ENCODE data around the gene FGF8. TPM values are rescaled to one million over a fixed set of nuclear protein-coding genes. Genes with fewer than 3 reads are reported as not detected.
A peak's percentile ranks its signal among the peaks of the same experiment; 100 is the strongest.

Gene FGF8
- total RNA-seq, 1 donor from 2014 or later, result 17.6 TPM

DNA sequence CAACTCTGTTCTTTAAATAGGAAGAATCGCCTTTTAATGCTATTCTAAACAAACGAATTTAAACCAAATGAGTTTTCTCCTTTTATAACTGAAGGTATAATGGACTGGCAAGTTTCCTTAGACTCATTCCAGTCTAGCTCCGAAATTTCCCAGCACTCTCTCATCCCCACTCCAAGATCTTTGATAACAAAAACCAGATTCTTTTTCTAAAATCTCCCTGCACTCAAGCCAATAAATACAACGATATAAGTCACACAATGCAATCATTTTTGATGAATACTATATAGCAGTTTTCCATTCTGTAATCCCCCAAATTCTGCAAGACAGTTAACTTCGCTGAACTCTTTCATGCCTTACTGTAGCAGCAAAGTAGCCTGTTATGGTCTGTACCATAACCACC is 40.5 kb upstream of the FGF8 start:
- H3K27me3 Mint-ChIP-seq (ENCODE audit: insufficient read depth, low read depth), result no peaks in the 10 kb centered on the region
- peaks cover 26% of the 10 kb centered on the region for H3K4me1 ChIP-seq
- peak overlapping the region; percentile 91 for H3K4me2 ChIP-seq
- no peaks in the 10 kb centered on the region for H3K9me3 Mint-ChIP-seq
- no peak for DNase-seq (ENCODE audit: low spot score)
- H3K27ac Mint-ChIP-seq, result peak overlapping the region; percentile 0
- H3K27ac ChIP-seq, result no peak overlapping the region
- H3K4me1 Mint-ChIP-seq, result peaks cover 33% of the 10 kb centered on the region
- H3K36me3 Mint-ChIP-seq, result peaks cover 13% of the 10 kb centered on the region
- H3K27me3 ChIP-seq, result no peaks in the 10 kb centered on the region
- H3K79me2 ChIP-seq (ENCODE audit: low read depth), result peaks cover 87% of the 10 kb centered on the region
- H3K4me3 ChIP-seq, result peak overlapping the region; percentile 94
- H2AFZ ChIP-seq (replicated peaks), result no peak overlapping the region
- peaks cover 9% of the 10 kb centered on the region for H3K36me3 ChIP-seq
- H3K9ac ChIP-seq, result peak overlapping the region; percentile 99
- H3K9me3 ChIP-seq (ENCODE audit: low read depth), result no peaks in the 10 kb centered on the region
- peaks cover 66% of the 10 kb centered on the region for H4K20me1 ChIP-seq (ENCODE audit: low read depth)
- peaks cover 31% of the 10 kb centered on the region for H3F3A ChIP-seq (ENCODE audit: low read depth)
- no peak for TF ChIP-seq EZH2phosphoT487 (IDR thresholded peaks at IDR 0.05)
- TF ChIP-seq, protein P1, sequence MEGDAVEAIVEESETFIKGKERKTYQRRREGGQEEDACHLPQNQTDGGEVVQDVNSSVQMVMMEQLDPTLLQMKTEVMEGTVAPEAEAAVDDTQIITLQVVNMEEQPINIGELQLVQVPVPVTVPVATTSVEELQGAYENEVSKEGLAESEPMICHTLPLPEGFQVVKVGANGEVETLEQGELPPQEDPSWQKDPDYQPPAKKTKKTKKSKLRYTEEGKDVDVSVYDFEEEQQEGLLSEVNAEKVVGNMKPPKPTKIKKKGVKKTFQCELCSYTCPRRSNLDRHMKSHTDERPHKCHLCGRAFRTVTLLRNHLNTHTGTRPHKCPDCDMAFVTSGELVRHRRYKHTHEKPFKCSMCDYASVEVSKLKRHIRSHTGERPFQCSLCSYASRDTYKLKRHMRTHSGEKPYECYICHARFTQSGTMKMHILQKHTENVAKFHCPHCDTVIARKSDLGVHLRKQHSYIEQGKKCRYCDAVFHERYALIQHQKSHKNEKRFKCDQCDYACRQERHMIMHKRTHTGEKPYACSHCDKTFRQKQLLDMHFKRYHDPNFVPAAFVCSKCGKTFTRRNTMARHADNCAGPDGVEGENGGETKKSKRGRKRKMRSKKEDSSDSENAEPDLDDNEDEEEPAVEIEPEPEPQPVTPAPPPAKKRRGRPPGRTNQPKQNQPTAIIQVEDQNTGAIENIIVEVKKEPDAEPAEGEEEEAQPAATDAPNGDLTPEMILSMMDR (IDR thresholded peaks at IDR 0.05), result no peak
- TF ChIP-seq EZH2 (IDR thresholded peaks at IDR 0.05), result no peak
- peak overlapping the region; percentile 90 for H3K4me3 Mint-ChIP-seq

GRCh38 chr10:101814466-101815071 is 38.7 kb upstream of the FGF8 start:
- peaks cover 26% of the 10 kb centered on the region for H3K4me1 ChIP-seq
- Mint-ChIP-seq H3K4me3 (peak overlapping the region; percentile 90), H3K36me3 (peaks cover 18% of the 10 kb centered on the region), H3K27ac (no peak overlapping the region), H3K27me3 (ENCODE audit: insufficient read depth, low read depth) (no peaks in the 10 kb centered on the region), H3K4me1 (peaks cover 33% of the 10 kb centered on the region), H3K9me3 (no peaks in the 10 kb centered on the region)
- no peak overlapping the region for H3K27ac ChIP-seq
- H3K9ac ChIP-seq, result peak overlapping the region; percentile 17
- peak overlapping the region; percentile 91 for H3K4me2 ChIP-seq
- peaks cover 38% of the 10 kb centered on the region for H3F3A ChIP-seq (ENCODE audit: low read depth)
- TF ChIP-seq EZH2phosphoT487 (IDR thresholded peaks at IDR 0.05), result no peak
- TF ChIP-seq, protein P1 (IDR thresholded peaks at IDR 0.05), result no peak
- TF ChIP-seq EZH2 (IDR thresholded peaks at IDR 0.05), result no peak
- no peak overlapping the region for H2AFZ ChIP-seq (replicated peaks)
- H3K9me3 ChIP-seq (ENCODE audit: low read depth), result no peaks in the 10 kb centered on the region
- H3K27me3 ChIP-seq, result no peaks in the 10 kb centered on the region
- peaks cover 9% of the 10 kb centered on the region for H3K36me3 ChIP-seq
- peaks cover 84% of the 10 kb centered on the region for H4K20me1 ChIP-seq (ENCODE audit: low read depth)
- peak overlapping the region; percentile 94 for H3K4me3 ChIP-seq
- peaks cover 96% of the 10 kb centered on the region for H3K79me2 ChIP-seq (ENCODE audit: low read depth)
- DNase-seq (ENCODE audit: low spot score), result peak; percentile 24

DNA sequence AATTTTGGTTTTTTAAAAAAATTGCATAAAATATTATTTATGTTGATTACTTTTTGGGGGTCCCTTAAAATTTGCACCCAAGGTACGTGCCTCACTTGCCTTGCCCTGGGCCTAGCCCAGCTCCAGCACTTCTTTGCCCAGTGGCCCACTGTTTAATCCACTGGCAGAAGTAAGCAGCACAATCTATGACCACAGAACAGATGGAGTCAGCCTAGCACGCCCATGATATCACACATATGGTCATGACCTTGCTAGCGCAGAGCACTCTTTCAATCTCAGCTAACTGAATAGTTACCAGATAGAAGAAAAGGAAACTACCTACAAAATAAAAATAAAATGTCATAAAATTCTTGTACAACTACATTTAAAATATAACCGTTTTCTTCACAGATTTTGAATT is 36.7 kb upstream of the FGF8 start:
- H3K9ac ChIP-seq, result no peak overlapping the region
- H3K27ac ChIP-seq, result no peak overlapping the region
- Mint-ChIP-seq H3K4me1 (peaks cover 24% of the 10 kb centered on the region), H3K36me3 (peaks cover 23% of the 10 kb centered on the region), H3K4me3 (no peak overlapping the region), H3K27ac (no peak overlapping the region), H3K9me3 (no peaks in the 10 kb centered on the region), H3K27me3 (ENCODE audit: insufficient read depth, low read depth) (no peaks in the 10 kb centered on the region)
- peaks cover 26% of the 10 kb centered on the region for H3K4me1 ChIP-seq
- no peaks in the 10 kb centered on the region for H3K9me3 ChIP-seq (ENCODE audit: low read depth)
- no peaks in the 10 kb centered on the region for H3K27me3 ChIP-seq
- H4K20me1 ChIP-seq (ENCODE audit: low read depth), result peaks cover 98% of the 10 kb centered on the region
- H2AFZ ChIP-seq (replicated peaks), result no peak overlapping the region
- TF ChIP-seq, protein P1 (IDR thresholded peaks at IDR 0.05), result no peak
- no peak for TF ChIP-seq EZH2 (IDR thresholded peaks at IDR 0.05)
- TF ChIP-seq EZH2phosphoT487 (IDR thresholded peaks at IDR 0.05), result no peak
- no peak for DNase-seq (ENCODE audit: low spot score)
- H3K36me3 ChIP-seq, result peaks cover 24% of the 10 kb centered on the region
- H3K4me2 ChIP-seq, result no peak overlapping the region
- H3K79me2 ChIP-seq (ENCODE audit: low read depth), result peaks cover 100% of the 10 kb centered on the region
- peaks cover 34% of the 10 kb centered on the region for H3F3A ChIP-seq (ENCODE audit: low read depth)
- H3K4me3 ChIP-seq, result no peak overlapping the region

All from neural progenitor cell (in vitro differentiated cells).